ENCODE data around the gene C5AR2. TPM values are rescaled to one million over a fixed set of nuclear protein-coding genes. Genes with fewer than 3 reads are reported as not detected.

Gene C5AR2
- total and polyA plus RNA-seq, 2 donors from 2014 or later: 2.5 to 3.0 TPM

DNA sequence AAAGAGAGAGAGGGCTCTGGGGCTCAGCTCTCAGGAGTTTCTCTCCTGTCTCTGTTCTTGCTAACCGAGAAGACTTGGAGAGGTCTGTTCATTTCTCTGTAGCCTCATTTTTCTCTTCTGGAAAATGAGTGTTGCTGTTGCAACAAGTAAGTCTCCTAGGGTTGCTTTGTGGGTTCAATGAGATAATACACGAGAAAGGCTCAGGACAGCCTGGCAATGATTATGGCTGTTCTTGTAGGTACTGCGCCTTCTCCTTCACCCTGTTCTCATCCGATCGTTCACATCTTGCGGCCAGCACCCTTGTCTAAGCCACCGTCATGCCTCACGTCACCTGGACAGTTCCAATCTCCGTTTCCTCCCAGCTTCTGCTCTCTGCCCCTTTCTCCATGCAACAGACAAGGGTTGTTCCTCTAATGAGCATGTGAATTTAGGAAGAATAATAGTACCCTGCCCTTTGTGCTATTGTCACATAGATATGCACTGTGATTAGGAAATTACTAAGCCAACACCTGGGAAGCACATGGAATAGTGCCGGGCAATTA lies 18.1 kb upstream of the C5AR2 start:
- FAIRE-seq (no peak), DNase-seq (no peak)
- Histone ChIP-seq H3K9me3 (ENCODE audit: control insufficient read depth in 2 of 3, insufficient read depth in 1 of 3, low read length in 3 of 3) (no peaks in the 10 kb centered on the region), H3K27me3 (ENCODE audit: control insufficient read depth, insufficient read depth, low read length) (no peaks in the 10 kb centered on the region), H3K9ac (ENCODE audit: low read length in 3 of 3) (no peak overlapping the region), H3K36me3 (ENCODE audit: control insufficient read depth in 2 of 3, insufficient read depth in 3 of 3, low read length in 3 of 3) (no peaks in the 10 kb centered on the region), H3K4me1 (ENCODE audit: control insufficient read depth in 2 of 3, insufficient read depth in 2 of 3, low read depth in 1 of 3, low read length in 3 of 3) (no peaks in the 10 kb centered on the region), H3K4me3 (ENCODE audit: low read length in 3 of 3) (no peak overlapping the region), H3K27ac (ENCODE audit: low read depth in 2 of 2, low read length in 2 of 2) (no peak overlapping the region)
- TF ChIP-seq, protein P1, sequence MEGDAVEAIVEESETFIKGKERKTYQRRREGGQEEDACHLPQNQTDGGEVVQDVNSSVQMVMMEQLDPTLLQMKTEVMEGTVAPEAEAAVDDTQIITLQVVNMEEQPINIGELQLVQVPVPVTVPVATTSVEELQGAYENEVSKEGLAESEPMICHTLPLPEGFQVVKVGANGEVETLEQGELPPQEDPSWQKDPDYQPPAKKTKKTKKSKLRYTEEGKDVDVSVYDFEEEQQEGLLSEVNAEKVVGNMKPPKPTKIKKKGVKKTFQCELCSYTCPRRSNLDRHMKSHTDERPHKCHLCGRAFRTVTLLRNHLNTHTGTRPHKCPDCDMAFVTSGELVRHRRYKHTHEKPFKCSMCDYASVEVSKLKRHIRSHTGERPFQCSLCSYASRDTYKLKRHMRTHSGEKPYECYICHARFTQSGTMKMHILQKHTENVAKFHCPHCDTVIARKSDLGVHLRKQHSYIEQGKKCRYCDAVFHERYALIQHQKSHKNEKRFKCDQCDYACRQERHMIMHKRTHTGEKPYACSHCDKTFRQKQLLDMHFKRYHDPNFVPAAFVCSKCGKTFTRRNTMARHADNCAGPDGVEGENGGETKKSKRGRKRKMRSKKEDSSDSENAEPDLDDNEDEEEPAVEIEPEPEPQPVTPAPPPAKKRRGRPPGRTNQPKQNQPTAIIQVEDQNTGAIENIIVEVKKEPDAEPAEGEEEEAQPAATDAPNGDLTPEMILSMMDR (IDR thresholded peaks at IDR 0.05; ENCODE audit: borderline replicate concordance, extremely low read depth, insufficient read depth): no peak
- intact Hi-C loops (cut with DNase I): no loop called here

DNA sequence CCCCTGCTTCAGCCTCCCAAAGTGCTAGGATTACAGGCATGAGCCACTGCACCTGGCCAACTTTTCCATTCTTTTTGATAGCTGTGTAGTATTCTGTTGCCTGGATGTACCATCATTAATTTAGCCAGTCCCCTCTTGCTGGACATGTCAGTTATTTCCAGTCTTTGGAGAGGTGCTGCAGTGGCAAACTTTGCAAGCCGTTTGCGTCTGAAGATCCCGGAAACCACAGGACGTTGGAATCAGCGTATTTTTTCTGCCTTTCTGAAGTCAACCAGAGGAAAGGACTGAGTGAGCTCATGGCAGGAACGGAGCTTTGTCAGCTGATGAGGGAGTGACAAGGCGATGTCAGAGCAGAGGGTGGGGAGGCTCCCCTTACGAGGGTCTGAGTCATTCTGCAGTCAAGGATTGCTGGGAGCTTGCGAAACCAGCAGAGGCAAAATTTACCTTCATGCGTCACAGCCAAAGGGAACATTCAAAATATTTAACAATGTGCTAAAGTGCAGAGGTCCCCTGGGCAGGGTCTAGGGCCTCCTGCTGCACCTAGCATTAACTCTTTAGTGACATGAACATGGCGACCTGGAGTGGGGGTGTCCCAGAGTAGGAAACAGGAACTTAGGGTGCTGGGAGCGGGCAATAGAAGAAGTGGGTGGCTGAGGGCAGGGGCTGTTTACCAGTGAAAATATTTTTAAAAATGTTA lies 16.7 kb upstream of the C5AR2 start:
- no peak for DNase-seq
- no peak for FAIRE-seq
- Histone ChIP-seq H3K4me3 (ENCODE audit: low read length in 3 of 3) (no peak overlapping the region), H3K9ac (ENCODE audit: low read length in 3 of 3) (no peak overlapping the region), H3K9me3 (ENCODE audit: control insufficient read depth in 2 of 3, insufficient read depth in 1 of 3, low read length in 3 of 3) (no peaks in the 10 kb centered on the region), H3K27me3 (ENCODE audit: control insufficient read depth, insufficient read depth, low read length) (no peaks in the 10 kb centered on the region), H3K4me1 (ENCODE audit: control insufficient read depth in 2 of 3, insufficient read depth in 2 of 3, low read depth in 1 of 3, low read length in 3 of 3) (no peaks in the 10 kb centered on the region), H3K36me3 (ENCODE audit: control insufficient read depth in 2 of 3, insufficient read depth in 3 of 3, low read length in 3 of 3) (no peaks in the 10 kb centered on the region), H3K27ac (ENCODE audit: low read depth in 2 of 2, low read length in 2 of 2) (no peak overlapping the region)
- intact Hi-C loops (cut with DNase I): no loop called here
- TF ChIP-seq, protein P1 (IDR thresholded peaks at IDR 0.05; ENCODE audit: borderline replicate concordance, extremely low read depth, insufficient read depth): no peak

- DNase-seq (no peak), FAIRE-seq (no peak)
- no peaks in the 10 kb centered on the region for H3K27me3 ChIP-seq (ENCODE audit: control insufficient read depth, insufficient read depth, low read length)
These were observed 15.5 kb upstream of the C5AR2 start for GRCh38 chr19:47316513-47316912.

More at GRCh38 chr19:47316513-47316912, 15.5 kb upstream of the C5AR2 start:
- peaks cover 0 to 1% (median 0%) of the 10 kb centered on the region in 3 donors for H3K9me3 ChIP-seq (ENCODE audit: control insufficient read depth in 2 of 3, insufficient read depth in 1 of 3, low read length in 3 of 3)
- H3K27ac ChIP-seq (ENCODE audit: low read depth in 2 of 2, low read length in 2 of 2): no peak overlapping the region
- no peaks in the 10 kb centered on the region for H3K4me1 ChIP-seq (ENCODE audit: control insufficient read depth in 2 of 3, insufficient read depth in 2 of 3, low read depth in 1 of 3, low read length in 3 of 3)
- TF ChIP-seq, protein P1 (IDR thresholded peaks at IDR 0.05; ENCODE audit: borderline replicate concordance, extremely low read depth, insufficient read depth): no peak
- no peak overlapping the region for H3K4me3 ChIP-seq (ENCODE audit: low read length in 3 of 3)
- intact Hi-C loops (cut with DNase I): no loop called here
- H3K9ac ChIP-seq (ENCODE audit: low read length in 3 of 3): no peak overlapping the region
- H3K36me3 ChIP-seq (ENCODE audit: control insufficient read depth in 2 of 3, insufficient read depth in 3 of 3, low read length in 3 of 3): no peaks in the 10 kb centered on the region

All from kidney (tissue), 14 donors.